Gastrocnemius medialis (tissue), 4 donors: Measurements from ENCODE around the gene FAM107B. TPM values are rescaled to one million over a fixed set of nuclear protein-coding genes. Genes with fewer than 3 reads are reported as not detected.

ENCODE experiments used
- ATAC-seq, 2 donors: fragments of 150-250 bp; one replicate each; pipeline ENCODE4 v1.9.1; 2016
- DNase-seq, 2 donors: peaks; one replicate each; pipeline ENCODE4 v3.0.0-alpha.2; 2019
- H3K27ac ChIP-seq, 4 donors: fragments of 200-600 bp; sonication (generic); 1 replicate in 1 of 4; 2 replicates in 3 of 4; pipeline ENCODE4 v1.5.1; 2016 to 2018; ENCODE audit warnings: mild to moderate bottlenecking in 2 of 4, moderate library complexity in 1 of 4
- H3K27me3 ChIP-seq, 3 donors: fragments of 200-600 bp; sonication (generic) in 2 of 3; 1 replicate in 1 of 3; 2 replicates in 2 of 3; pipeline versions ENCODE4 v1.5.1 to v1.6.0; 2016 to 2019; ENCODE audit warnings: mild to moderate bottlenecking in 1 of 3, moderate library complexity in 1 of 3
- H3K36me3 ChIP-seq, 2 donors: fragments of 200-600 bp; sonication (generic) in 1 of 2; one replicate each; pipeline ENCODE4 v1.5.1; 2017 to 2018
- H3K4me1 ChIP-seq, 2 donors: fragments of 200-600 bp; sonication (generic) in 1 of 2; one replicate each; pipeline ENCODE4 v1.5.1; 2016 to 2017; ENCODE audit warnings: mild to moderate bottlenecking in 2 of 2
- H3K4me3 ChIP-seq, 4 donors: fragments of 200-600 bp; sonication (generic) in 3 of 4; 1 replicate in 1 of 4; 2 replicates in 3 of 4; pipeline ENCODE4 v1.5.1; 2016 to 2019; ENCODE audit warnings: mild to moderate bottlenecking in 2 of 4
- H3K9me3 ChIP-seq, 3 donors: fragments of 200-600 bp; sonication (generic) in 2 of 3; 1 replicate in 1 of 3; 2 replicates in 2 of 3; pipeline ENCODE4 v1.5.1; 2016 to 2019
- CTCF ChIP-seq, 5 experiments: fragments of 450-650 bp in 3 of 5; fragments of 200-600 bp in 2 of 5; sonication (generic) in 2 of 5; IDR thresholded peaks in 4 of 5; conservative IDR thresholded peaks in 1 of 5; 1 replicate in 4 of 5; 2 replicates in 1 of 5; pipeline ENCODE4 v1.5.1; 2016 to 2019; ENCODE audit warnings: antibody characterized with exemption in 5 of 5, mild to moderate bottlenecking in 3 of 5, moderate library complexity in 3 of 5
- POLR2A ChIP-seq, 2 donors: fragments of 450-650 bp; IDR thresholded peaks; one replicate each; pipeline ENCODE4 v1.6.1; 2017; ENCODE audit warnings: antibody characterized with exemption in 2 of 2, mild to moderate bottlenecking in 2 of 2, moderate library complexity in 2 of 2
- in situ Hi-C, 4 donors: fragments of 200-750 bp; cut with MboI; loops; one replicate each; pipeline versions ENCODE4 v1.15.0 to v1.8.0; 2017; ENCODE audit warnings: low sequenced_read_pairs in 4 of 4
- intact Hi-C: fragments of 100-400 bp; cut with DNase I; formaldehyde crosslinking; loops from one replicate; pipeline ENCODE4 v1.15.1; 2023; ENCODE audit warnings: low total_unique reads
- total RNA-seq, 4 donors: library from RNA; depleted of rRNA; stranded (reverse); fragments of >200 nt; gene quantifications; one replicate each; pipeline versions ENCODE4 v1.1.0 to v1.2.3, GENCODE V29; 2016

FAM107B gene
- total RNA-seq, 4 donors from 2014 or later: 1.5 to 3.7 (median 2.6) TPM

GRCh38 chr10:14753441-14753840 is 21.3 kb downstream of the FAM107B start:
- Histone ChIP-seq H3K9me3 (no peaks in the 10 kb centered on the region), H3K4me3 (no peak overlapping the region), H3K36me3 (no peaks in the 10 kb centered on the region), H3K4me1 (peaks cover 4 to 17% of the 10 kb centered on the region in 2 donors), H3K27ac (no peak overlapping the region), H3K27me3 (no peaks in the 10 kb centered on the region)
- DNase-seq (no peak), ATAC-seq (no peak)
- in situ Hi-C loops (no loop called here), intact Hi-C loops (no loop called here)
- TF ChIP-seq CTCF (IDR thresholded peaks at IDR 0.05 in 4 of 5, conservative IDR thresholded peaks at IDR 0.05 in 1 of 5) (no peak), POLR2A (IDR thresholded peaks at IDR 0.05) (no peak)

- TF ChIP-seq CTCF (IDR thresholded peaks at IDR 0.05 in 4 of 5, conservative IDR thresholded peaks at IDR 0.05 in 1 of 5): no peak
- TF ChIP-seq POLR2A (IDR thresholded peaks at IDR 0.05): no peak
- Histone ChIP-seq H3K27me3 (no peaks in the 10 kb centered on the region), H3K9me3 (no peaks in the 10 kb centered on the region), H3K36me3 (no peaks in the 10 kb centered on the region), H3K4me1 (peaks cover 4 to 17% of the 10 kb centered on the region in 2 donors), H3K27ac (peak overlapping the region; percentile 53 to 72 (median 64)), H3K4me3 (no peak overlapping the region)
- ATAC-seq (peak; percentile 78 to 88), DNase-seq (peak; percentile 40 to 69)
- in situ Hi-C loops (no loop called here), intact Hi-C loops (no loop called here)
These were observed 22.8 kb downstream of the FAM107B start for GRCh38 chr10:14751921-14752320.

GRCh38 chr10:14751014-14751896 is 23.4 kb downstream of the FAM107B start:
- peak; percentile 72 to 74 for ATAC-seq
- in situ Hi-C loops (no loop called here), intact Hi-C loops (no loop called here)
- Histone ChIP-seq H3K4me3 (no peak overlapping the region), H3K36me3 (no peaks in the 10 kb centered on the region), H3K4me1 (peaks cover 4 to 17% of the 10 kb centered on the region in 2 donors), H3K27me3 (no peaks in the 10 kb centered on the region), H3K27ac (peak overlapping the region; percentile 53 to 72 (median 64)), H3K9me3 (no peaks in the 10 kb centered on the region)
- TF ChIP-seq POLR2A (IDR thresholded peaks at IDR 0.05): no peak
- TF ChIP-seq CTCF (IDR thresholded peaks at IDR 0.05 in 4 of 5, conservative IDR thresholded peaks at IDR 0.05 in 1 of 5): no peak
- peak; percentile 46 to 61 for DNase-seq

GRCh38 chr10:14749070-14749809 is 25.5 kb downstream of the FAM107B start:
- no peaks in the 10 kb centered on the region for H3K36me3 ChIP-seq
- no peak overlapping the region for H3K4me3 ChIP-seq
- H3K27me3 ChIP-seq: no peaks in the 10 kb centered on the region
- peak overlapping the region in 3 of 4 donors; percentile 24 to 54 (median 30) for H3K27ac ChIP-seq
- ATAC-seq: no peak
- TF ChIP-seq POLR2A (IDR thresholded peaks at IDR 0.05): no peak
- no peak for TF ChIP-seq CTCF (IDR thresholded peaks at IDR 0.05 in 4 of 5, conservative IDR thresholded peaks at IDR 0.05 in 1 of 5)
- in situ Hi-C loops (no loop called here), intact Hi-C loops (no loop called here)
- H3K9me3 ChIP-seq: no peaks in the 10 kb centered on the region
- DNase-seq: peak in 1 of 2 donors; percentile 26
- H3K4me1 ChIP-seq: peaks cover 4 to 17% of the 10 kb centered on the region in 2 donors
